Mesothelial cell of epicardium (in vitro differentiated cells): ENCODE measurements around the gene MLLT3. TPM values are rescaled to one million over a fixed set of nuclear protein-coding genes. Genes with fewer than 3 reads are reported as not detected.

ENCODE experiments used
- DNase-seq, 2 experiments: peaks; one replicate each; pipeline ENCODE4 v3.0.0; 2021; ENCODE audit warnings: low spot score in 2 of 2; ENCODE audit not compliant: unreplicated experiment in 2 of 2
- H3K27ac Mint-ChIP-seq: 2 replicates; pipeline ENCODE4 v1.8.0; 2021; ENCODE audit warnings: mixed read lengths
- H3K27me3 Mint-ChIP-seq: 2 replicates; pipeline ENCODE4 v1.8.0; 2021; ENCODE audit warnings: low read depth, mixed read lengths
- H3K36me3 Mint-ChIP-seq: 2 replicates; pipeline ENCODE4 v1.8.0; 2021; ENCODE audit warnings: mixed read lengths
- H3K4me1 Mint-ChIP-seq: 2 replicates; pipeline ENCODE4 v1.8.0; 2021; ENCODE audit warnings: mixed read lengths
- H3K4me3 Mint-ChIP-seq: 2 replicates; pipeline ENCODE4 v1.8.0; 2021; ENCODE audit warnings: mild to moderate bottlenecking, moderate library complexity, mixed read lengths
- H3K9me3 Mint-ChIP-seq: 2 replicates; pipeline ENCODE4 v1.8.0; 2021; ENCODE audit warnings: mixed read lengths
- CTCF ChIP-seq: fragments of 200-600 bp; sonication (generic); IDR thresholded peaks from one replicate; pipeline ENCODE4 v1.5.0; 2021; ENCODE audit warnings: antibody characterized with exemption; ENCODE audit not compliant: unreplicated experiment
- total RNA-seq: library from RNA; stranded (reverse); gene quantifications from 3 replicates; pipeline ENCODE4 v1.2.1, GENCODE V29; 2021

Gene MLLT3
- total RNA-seq: 41.4 to 45.8 TPM (median 42.5 TPM) in 3 replicates

DNA sequence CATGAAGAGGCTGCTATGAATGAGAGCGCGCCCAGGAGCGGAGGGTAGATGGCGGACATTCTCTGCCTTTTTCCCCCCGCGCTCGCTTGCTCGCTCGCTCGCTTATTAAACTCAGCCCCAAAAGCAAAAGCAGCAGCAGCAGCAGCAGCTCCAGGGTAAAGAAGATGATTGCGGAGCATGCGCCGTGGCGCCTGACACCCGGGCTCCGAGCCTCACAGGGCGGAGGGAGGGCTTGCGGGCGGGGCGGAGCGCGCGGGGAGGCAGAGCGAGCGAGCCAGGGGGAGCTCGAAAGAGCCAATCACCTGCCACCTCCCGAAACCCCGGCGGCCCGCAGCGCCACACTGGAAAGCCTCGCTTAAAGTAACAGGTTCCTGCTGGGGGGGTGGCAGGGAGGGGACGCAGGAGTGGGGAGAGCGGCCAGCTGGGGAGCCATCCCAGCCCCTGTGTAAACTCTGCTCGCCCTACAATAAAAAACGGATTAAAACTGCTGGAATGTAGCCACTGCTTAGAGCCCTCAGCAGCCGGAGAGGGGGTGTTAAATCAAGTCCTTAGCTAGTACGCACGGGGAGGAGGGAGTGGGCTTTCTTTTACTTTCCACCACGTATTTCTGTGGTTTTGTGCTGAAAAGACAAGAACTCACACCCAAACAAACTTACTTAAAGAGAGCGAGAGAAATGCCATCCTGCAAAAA is at the start of gene MLLT3:
MLLT3 (minus strand) TSS at position 170 of the 691 bp plus-strand sequence.
- Mint-ChIP-seq H3K27ac (peak within 1 kb of the TSS; percentile 88), H3K27me3 (peaks cover 8% of the 10 kb centered on the region)

DNA sequence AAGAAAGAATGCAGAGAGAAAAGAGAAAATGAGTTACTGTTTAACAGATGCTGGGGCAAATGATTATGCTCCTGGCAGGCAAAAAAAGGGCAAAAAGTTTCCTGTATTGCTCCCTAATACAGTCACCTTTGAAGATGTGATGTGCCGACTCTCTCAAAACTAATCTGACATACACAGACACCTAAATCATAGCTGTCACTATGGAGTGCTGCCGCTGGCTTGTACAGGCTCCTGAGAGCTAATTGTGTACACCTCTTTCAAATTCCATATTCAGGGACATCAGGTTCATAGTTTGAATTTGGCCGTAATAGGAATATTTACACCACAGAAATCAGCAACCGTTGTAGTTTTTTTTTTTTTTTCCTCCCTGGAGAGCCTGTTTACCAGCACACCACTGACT is 49.3 kb upstream of the MLLT3 start:
- no peak for DNase-seq
- Mint-ChIP-seq H3K4me3 (no peak overlapping the region), H3K27ac (peak overlapping the region; percentile 9), H3K4me1 (peaks cover 18% of the 10 kb centered on the region), H3K27me3 (no peaks in the 10 kb centered on the region), H3K36me3 (peaks cover 25% of the 10 kb centered on the region), H3K9me3 (peaks cover 9% of the 10 kb centered on the region)
- no peak for TF ChIP-seq CTCF

More for the DNA sequence above, at the start of gene MLLT3:
- Mint-ChIP-seq H3K36me3 (no peaks in the 10 kb centered on the region), H3K9me3 (no peaks in the 10 kb centered on the region), H3K4me3 (peak within 1 kb of the TSS; percentile 95), H3K4me1 (peaks cover 57% of the 10 kb centered on the region)
- no peak for TF ChIP-seq CTCF
- peak; percentile 94 to 97 for DNase-seq

DNA sequence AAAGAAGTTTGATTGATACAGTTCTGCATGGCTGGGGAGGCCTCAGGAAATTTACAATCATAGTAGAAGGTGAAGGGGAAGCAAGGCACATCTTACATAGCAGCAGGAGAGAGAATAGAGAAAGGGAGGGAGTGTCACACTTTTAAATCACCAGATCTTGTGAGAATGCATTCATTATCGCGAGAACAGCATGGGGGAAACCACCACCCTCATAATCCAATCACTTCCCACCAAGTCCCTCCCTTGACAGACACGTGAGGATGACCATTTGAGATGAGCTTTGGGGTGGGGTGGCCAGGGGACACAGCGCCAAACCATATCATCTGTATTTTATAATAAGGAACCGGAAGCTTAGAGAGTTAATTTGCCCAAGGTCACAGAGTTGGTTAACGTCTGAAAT is 48.1 kb upstream of the MLLT3 start:
- no peak overlapping the region for H3K27ac Mint-ChIP-seq
- TF ChIP-seq CTCF: no peak
- H3K27me3 Mint-ChIP-seq: no peaks in the 10 kb centered on the region
- no peak for DNase-seq
- H3K4me1 Mint-ChIP-seq: peaks cover 18% of the 10 kb centered on the region
- H3K9me3 Mint-ChIP-seq: no peaks in the 10 kb centered on the region
- peaks cover 14% of the 10 kb centered on the region for H3K36me3 Mint-ChIP-seq
- no peak overlapping the region for H3K4me3 Mint-ChIP-seq

DNA sequence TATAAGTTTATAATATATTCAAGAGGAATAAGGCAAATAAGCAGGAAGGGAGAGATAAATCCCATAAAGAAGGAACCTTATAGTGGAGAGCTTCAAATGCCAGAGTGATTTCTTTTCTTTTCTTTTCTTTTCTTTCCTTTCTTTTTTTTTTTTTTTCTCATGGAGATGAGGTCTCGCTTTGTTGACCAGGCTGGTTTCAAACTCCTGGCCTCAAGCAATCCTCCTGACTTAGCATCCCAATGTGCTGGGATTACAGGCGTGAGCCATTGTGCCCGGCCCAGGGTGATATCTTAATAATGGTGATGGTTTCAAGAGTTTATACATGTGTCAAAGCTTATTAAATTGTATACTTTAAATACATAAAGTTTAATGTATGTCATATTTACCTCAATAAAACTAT is 42.2 kb upstream of the MLLT3 start:
- H3K4me1 Mint-ChIP-seq: peaks cover 8% of the 10 kb centered on the region
- H3K9me3 Mint-ChIP-seq: no peaks in the 10 kb centered on the region
- H3K27me3 Mint-ChIP-seq: no peaks in the 10 kb centered on the region
- no peak overlapping the region for H3K27ac Mint-ChIP-seq
- H3K4me3 Mint-ChIP-seq: no peak overlapping the region
- no peak for TF ChIP-seq CTCF
- H3K36me3 Mint-ChIP-seq: peaks cover 3% of the 10 kb centered on the region
- DNase-seq: no peak

DNA sequence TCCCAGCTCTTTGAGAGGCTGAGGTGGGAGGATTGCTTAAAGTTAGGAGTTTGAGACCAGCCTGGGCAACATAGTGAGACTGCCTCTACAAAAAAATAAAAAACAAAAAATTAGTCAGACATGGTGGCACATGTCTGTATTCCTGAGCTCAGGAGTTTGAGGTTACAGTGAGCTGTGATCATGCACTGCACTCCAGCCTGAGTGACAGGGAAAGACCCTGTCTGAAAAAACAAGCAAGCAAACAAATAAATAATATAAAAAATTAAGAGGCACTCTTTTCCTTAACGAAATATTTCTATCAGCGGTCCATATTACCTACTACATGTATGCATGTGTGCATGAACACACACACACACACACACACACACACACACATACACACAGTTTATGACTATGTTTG is 40.8 kb upstream of the MLLT3 start:
- H3K4me1 Mint-ChIP-seq: peaks cover 5% of the 10 kb centered on the region
- H3K27me3 Mint-ChIP-seq: no peaks in the 10 kb centered on the region
- H3K36me3 Mint-ChIP-seq: no peaks in the 10 kb centered on the region
- no peak overlapping the region for H3K4me3 Mint-ChIP-seq
- no peak overlapping the region for H3K27ac Mint-ChIP-seq
- no peaks in the 10 kb centered on the region for H3K9me3 Mint-ChIP-seq
- TF ChIP-seq CTCF: no peak
- no peak for DNase-seq
